ENCODE results near the gene RAPGEF4.

RAPGEF4 gene

GRCh38 chr2:173056705-173057364 lies 321.2 kb downstream of the RAPGEF4 start:
- no peak for TF ChIP-seq CTCF (IDR thresholded peaks at IDR 0.05; ENCODE audit: low read depth, low read length)

GRCh38 chr2:173058097-173058496 lies 322.5 kb downstream of the RAPGEF4 start:
- DNase-seq (ENCODE audit: extremely low read depth, low read depth) = no peak
- no peak for TF ChIP-seq CTCF (IDR thresholded peaks at IDR 0.05; ENCODE audit: low read depth, low read length)

More at GRCh38 chr2:173056705-173057364, 321.2 kb downstream of the RAPGEF4 start:
- no peak for DNase-seq (ENCODE audit: extremely low read depth, low read depth)

GRCh38 chr2:173058673-173059072 lies 323.0 kb downstream of the RAPGEF4 start:
- no peak for TF ChIP-seq CTCF (IDR thresholded peaks at IDR 0.05; ENCODE audit: low read depth, low read length)
- DNase-seq (ENCODE audit: extremely low read depth, low read depth) = no peak

- no peak for TF ChIP-seq CTCF (IDR thresholded peaks at IDR 0.05; ENCODE audit: low read depth, low read length)
- DNase-seq (ENCODE audit: extremely low read depth, low read depth) = no peak
Observed at GRCh38 chr2:173059292-173059691, 323.6 kb downstream of the RAPGEF4 start.

- DNase-seq (ENCODE audit: extremely low read depth, low read depth) = peak; percentile 32
- TF ChIP-seq CTCF (IDR thresholded peaks at IDR 0.05; ENCODE audit: low read depth, low read length) = no peak
Observed at GRCh38 chr2:173059971-173060461, 324.4 kb downstream of the RAPGEF4 start.

GRCh38 chr2:173062801-173063200 lies 327.2 kb downstream of the RAPGEF4 start:
- DNase-seq (ENCODE audit: extremely low read depth, low read depth) = no peak
- no peak for TF ChIP-seq CTCF (IDR thresholded peaks at IDR 0.05; ENCODE audit: low read depth, low read length)

GRCh38 chr2:173064151-173064805 lies 328.6 kb downstream of the RAPGEF4 start:
- TF ChIP-seq CTCF (IDR thresholded peaks at IDR 0.05; ENCODE audit: low read depth, low read length) = no peak
- peak; percentile 84 for DNase-seq (ENCODE audit: extremely low read depth, low read depth)

All from AG09319 (cell line).